Sigmoid colon (tissue), 7 donors: ENCODE results near the gene TEDDM1. TPM values are rescaled to one million over a fixed set of nuclear protein-coding genes. Genes with fewer than 3 reads are reported as not detected.

ENCODE experiments used
- DNase-seq: peaks from one replicate; pipeline ENCODE4 v3.0.0-alpha.2; 2019
- H3K27ac ChIP-seq, 4 donors: fragments of 200-600 bp; sonication (generic); one replicate each; pipeline ENCODE4 v1.5.1; 2016 to 2019; ENCODE audit warnings: mild to moderate bottlenecking in 1 of 4
- H3K27me3 ChIP-seq, 3 donors: fragments of 200-600 bp; sonication (generic); one replicate each; pipeline ENCODE4 v1.5.1; 2019; ENCODE audit warnings: mild to moderate bottlenecking in 1 of 3
- H3K36me3 ChIP-seq, 4 donors: fragments of 200-600 bp; sonication (generic); one replicate each; pipeline ENCODE4 v1.5.1; 2016 to 2019
- H3K4me1 ChIP-seq, 4 donors: fragments of 200-600 bp; sonication (generic); one replicate each; pipeline ENCODE4 v1.5.1; 2017 to 2019
- H3K4me3 ChIP-seq, 4 donors: fragments of 200-600 bp; sonication (generic); one replicate each; pipeline ENCODE4 v1.5.1; 2017 to 2019; ENCODE audit warnings: mild to moderate bottlenecking in 2 of 4, moderate library complexity in 1 of 4
- H3K9me3 ChIP-seq, 4 donors: fragments of 200-600 bp in 3 of 4; sonication (generic) in 3 of 4; one replicate each; pipeline versions ENCODE4 v1.5.1 to v1.6.1; 2013 to 2019
- EP300 ChIP-seq, 4 donors: sonication (generic); formaldehyde crosslinking; IDR thresholded peaks; one replicate each; pipeline ENCODE4 v1.6.1; 2017; ENCODE audit warnings: antibody characterized with exemption in 4 of 4
- POLR2A ChIP-seq, 2 donors: fragments of 450-650 bp; IDR thresholded peaks; one replicate each; pipeline ENCODE4 v1.6.1; 2016; ENCODE audit warnings: antibody characterized with exemption in 2 of 2, mild to moderate bottlenecking in 2 of 2, moderate library complexity in 2 of 2
- POLR2AphosphoS5 ChIP-seq, 4 donors: sonication (generic); formaldehyde crosslinking; IDR thresholded peaks; one replicate each; pipeline ENCODE4 v1.6.1; 2017; ENCODE audit warnings: antibody characterized with exemption in 4 of 4
- WGBS, 2 donors: extraction: QIAGEN DNeasy Blood & Tissue Kit; methylation state at CpG; one replicate each; pipeline ENCODE4 v1.1.7; 2013; 5-methylcytosine and 5-hydroxymethylcytosine counted together
- intact Hi-C: fragments of 100-400 bp; cut with DNase I; formaldehyde crosslinking; loops from one replicate; pipeline ENCODE4 v1.15.1; 2023
- polyA plus RNA-seq, 3 donors: library from polyadenylated mRNA; stranded (reverse); fragments of 200-250 nt; gene quantifications; one replicate each; pipeline ENCODE4 v1.2.3, GENCODE V29; 2013
- total RNA-seq, 4 donors: library from RNA; depleted of rRNA; stranded (reverse); fragments of >200 nt; gene quantifications; one replicate each; pipeline ENCODE4 v1.1.0, GENCODE V29; 2016
- TF ChIP-seq, protein P1 (sequence below), 4 experiments: fragments of 450-650 bp in 3 of 4; fragments of 200-600 bp in 1 of 4; IDR thresholded peaks; one replicate each; pipeline ENCODE4 v1.5.1; 2016 to 2019; ENCODE audit warnings: antibody characterized with exemption in 4 of 4, mild to moderate bottlenecking in 3 of 4, moderate library complexity in 2 of 4
- donor health status: healthy with polysubstance abuse.
- donor health status: Bipolar disorder and iron deficiency.
- donor health status: healthy.

The TEDDM1 gene
- total and polyA plus RNA-seq, 7 donors, result not detected

DNA sequence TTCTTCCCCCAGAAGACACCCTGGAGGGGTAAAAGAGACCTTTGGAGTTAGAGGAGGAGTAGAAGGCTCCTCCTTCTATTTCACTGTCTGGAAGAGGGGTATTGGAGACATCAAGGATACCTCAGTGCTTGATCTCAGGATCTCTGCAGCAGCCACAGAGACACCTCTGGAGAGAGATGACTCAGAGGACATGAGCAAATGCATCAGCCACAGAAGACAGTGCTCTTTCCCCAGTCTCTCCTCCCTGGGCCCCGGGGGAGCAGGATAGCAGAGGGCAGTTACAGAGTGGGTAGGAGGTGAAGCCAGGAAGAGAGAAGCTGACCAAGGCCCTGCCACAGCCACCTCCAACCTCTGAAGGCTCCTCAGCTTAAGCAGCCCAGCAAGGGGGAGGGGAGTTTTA, 15.3 kb upstream of the TEDDM1 start:
- 39 to 86% methylated on average over 1 of the region's 1 CpG for WGBS, 2 donors
- intact Hi-C loops, result no loop called here
- Histone ChIP-seq H3K4me1 (peaks cover 0 to 7% (median 4%) of the 10 kb centered on the region in 4 donors), H3K36me3 (no peaks in the 10 kb centered on the region), H3K9me3 (no peaks in the 10 kb centered on the region), H3K27me3 (no peaks in the 10 kb centered on the region), H3K27ac (no peak overlapping the region), H3K4me3 (no peak overlapping the region)
- TF ChIP-seq POLR2A (IDR thresholded peaks at IDR 0.05) (no peak), EP300 (IDR thresholded peaks at IDR 0.05) (no peak), POLR2AphosphoS5 (IDR thresholded peaks at IDR 0.05) (no peak)
- TF ChIP-seq, protein P1, sequence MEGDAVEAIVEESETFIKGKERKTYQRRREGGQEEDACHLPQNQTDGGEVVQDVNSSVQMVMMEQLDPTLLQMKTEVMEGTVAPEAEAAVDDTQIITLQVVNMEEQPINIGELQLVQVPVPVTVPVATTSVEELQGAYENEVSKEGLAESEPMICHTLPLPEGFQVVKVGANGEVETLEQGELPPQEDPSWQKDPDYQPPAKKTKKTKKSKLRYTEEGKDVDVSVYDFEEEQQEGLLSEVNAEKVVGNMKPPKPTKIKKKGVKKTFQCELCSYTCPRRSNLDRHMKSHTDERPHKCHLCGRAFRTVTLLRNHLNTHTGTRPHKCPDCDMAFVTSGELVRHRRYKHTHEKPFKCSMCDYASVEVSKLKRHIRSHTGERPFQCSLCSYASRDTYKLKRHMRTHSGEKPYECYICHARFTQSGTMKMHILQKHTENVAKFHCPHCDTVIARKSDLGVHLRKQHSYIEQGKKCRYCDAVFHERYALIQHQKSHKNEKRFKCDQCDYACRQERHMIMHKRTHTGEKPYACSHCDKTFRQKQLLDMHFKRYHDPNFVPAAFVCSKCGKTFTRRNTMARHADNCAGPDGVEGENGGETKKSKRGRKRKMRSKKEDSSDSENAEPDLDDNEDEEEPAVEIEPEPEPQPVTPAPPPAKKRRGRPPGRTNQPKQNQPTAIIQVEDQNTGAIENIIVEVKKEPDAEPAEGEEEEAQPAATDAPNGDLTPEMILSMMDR (IDR thresholded peaks at IDR 0.05), result no peak
- no peak for DNase-seq

- no peak for DNase-seq
- no peaks in the 10 kb centered on the region for H3K36me3 ChIP-seq
- H3K9me3 ChIP-seq, result no peaks in the 10 kb centered on the region
- intact Hi-C loops, result no loop called here
- H3K27ac ChIP-seq, result no peak overlapping the region
- peaks cover 0 to 16% (median 13%) of the 10 kb centered on the region in 4 donors for H3K4me1 ChIP-seq
- no peaks in the 10 kb centered on the region for H3K27me3 ChIP-seq
- TF ChIP-seq POLR2AphosphoS5 (IDR thresholded peaks at IDR 0.05) (no peak), EP300 (IDR thresholded peaks at IDR 0.05) (no peak), POLR2A (IDR thresholded peaks at IDR 0.05) (no peak)
- TF ChIP-seq, protein P1 (IDR thresholded peaks at IDR 0.05), result no peak
- 90 to 94% methylated on average over 6 of the region's 6 CpGs for WGBS, 2 donors
- no peak overlapping the region for H3K4me3 ChIP-seq
These were observed 13.5 kb upstream of the TEDDM1 start for GRCh38 chr1:182413969-182414368.

GRCh38 chr1:182413486-182413885, 13.0 kb upstream of the TEDDM1 start:
- Histone ChIP-seq H3K27me3 (peaks cover 0 to 4% (median 0%) of the 10 kb centered on the region in 3 donors), H3K36me3 (no peaks in the 10 kb centered on the region), H3K27ac (no peak overlapping the region), H3K4me3 (no peak overlapping the region), H3K9me3 (no peaks in the 10 kb centered on the region), H3K4me1 (peaks cover 0 to 16% (median 13%) of the 10 kb centered on the region in 4 donors)
- DNase-seq, result no peak
- intact Hi-C loops, result no loop called here
- 82 to 88% methylated on average over 3 of the region's 3 CpGs for WGBS, 2 donors
- no peak for TF ChIP-seq POLR2AphosphoS5 (IDR thresholded peaks at IDR 0.05)
- no peak for TF ChIP-seq EP300 (IDR thresholded peaks at IDR 0.05)
- no peak for TF ChIP-seq POLR2A (IDR thresholded peaks at IDR 0.05)
- TF ChIP-seq, protein P1 (IDR thresholded peaks at IDR 0.05), result no peak

DNA sequence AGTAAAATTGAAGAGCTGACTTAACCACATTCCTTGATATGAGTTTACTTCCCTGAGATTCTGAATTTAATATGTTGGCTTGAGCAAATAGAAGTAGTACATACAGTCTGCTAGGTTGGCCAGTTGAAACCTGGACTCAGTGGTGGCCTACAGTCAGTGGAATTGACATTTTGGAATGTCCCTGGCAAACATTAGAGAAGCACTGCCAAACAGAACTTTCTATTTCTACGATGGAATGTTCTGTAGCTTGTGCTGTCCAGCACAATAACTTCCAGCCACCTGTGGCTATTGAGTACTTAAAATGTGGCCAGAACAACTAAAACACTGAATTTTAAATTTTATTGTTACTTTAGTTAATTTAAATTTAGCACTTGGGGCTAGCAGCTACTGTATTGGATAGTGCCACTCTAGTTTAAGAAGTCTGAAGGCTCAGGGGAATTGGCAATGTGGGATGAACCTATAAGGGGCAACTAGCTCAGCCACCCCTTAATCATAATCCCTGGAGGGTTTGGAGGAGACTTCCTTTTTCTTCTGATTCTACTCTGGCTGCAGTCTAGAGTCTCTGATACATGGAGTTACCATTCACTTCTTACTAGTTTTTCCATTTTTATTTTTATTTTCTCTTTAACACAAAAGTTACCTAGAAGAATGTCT, 10.3 kb upstream of the TEDDM1 start:
- DNase-seq, result no peak
- Histone ChIP-seq H3K4me3 (no peak overlapping the region), H3K27ac (peak overlapping the region; percentile 8 to 73 (median 42)), H3K9me3 (no peaks in the 10 kb centered on the region), H3K4me1 (peaks cover 0 to 16% (median 13%) of the 10 kb centered on the region in 4 donors), H3K36me3 (no peaks in the 10 kb centered on the region), H3K27me3 (peaks cover 0 to 18% (median 0%) of the 10 kb centered on the region in 3 donors)
- intact Hi-C loops, result no loop called here
- TF ChIP-seq EP300 (IDR thresholded peaks at IDR 0.05) (peak in 1 of 4 donors; percentile 5), POLR2AphosphoS5 (IDR thresholded peaks at IDR 0.05) (peak in 3 of 4 donors; percentile 42 to 70 (median 53))
- TF ChIP-seq, protein P1 (IDR thresholded peaks at IDR 0.05), result no peak
- 71 to 84% methylated on average over 1 of the region's 1 CpG for WGBS, 2 donors
